ENCODE measurements around the gene KPNA1.

The KPNA1 gene

GRCh38 chr3:122415762-122416654 lies 98.7 kb downstream of the KPNA1 start, which contains the start of gene WDR5B:
WDR5B (minus strand) TSS chr3:122416062; CDS start chr3:122415528, 534 bp downstream.
- DNase-seq, result no peak

DNA sequence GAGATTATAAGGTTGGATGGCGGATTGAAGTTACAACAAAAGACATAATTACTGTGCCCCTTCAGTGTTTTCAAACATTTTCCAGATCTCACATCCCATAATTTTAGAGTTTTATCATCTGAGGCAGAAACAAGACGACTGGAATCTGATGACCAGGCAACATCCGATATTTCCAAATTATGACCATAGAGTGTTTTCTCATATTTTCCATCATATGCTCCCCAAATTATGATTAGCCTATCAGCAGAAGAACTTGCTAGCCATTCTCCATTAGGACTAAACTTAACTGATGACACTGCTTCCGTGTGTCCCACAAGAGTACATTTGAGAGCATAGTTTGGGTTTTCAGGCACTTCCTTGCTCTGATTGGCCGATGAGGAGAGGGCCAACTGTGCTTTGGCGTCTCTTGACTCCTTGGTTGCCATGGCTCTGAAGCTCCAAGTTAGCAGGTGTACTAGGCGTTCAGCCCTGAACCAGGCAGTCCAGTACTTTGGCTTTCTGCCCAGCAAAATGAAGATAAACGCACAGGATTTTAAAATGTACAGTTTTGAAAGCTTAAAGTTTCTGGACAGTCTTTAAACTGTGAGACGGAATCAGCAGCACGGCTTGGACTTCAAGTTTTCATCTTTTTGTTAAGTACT lies 99.5 kb downstream of the KPNA1 start:
- no peak for DNase-seq

- DNase-seq, result no peak
Observed at GRCh38 chr3:122414391-122414790, 100.3 kb downstream of the KPNA1 start.

GRCh38 chr3:122410639-122411038 lies 104.1 kb downstream of the KPNA1 start:
- no peak for DNase-seq

DNA sequence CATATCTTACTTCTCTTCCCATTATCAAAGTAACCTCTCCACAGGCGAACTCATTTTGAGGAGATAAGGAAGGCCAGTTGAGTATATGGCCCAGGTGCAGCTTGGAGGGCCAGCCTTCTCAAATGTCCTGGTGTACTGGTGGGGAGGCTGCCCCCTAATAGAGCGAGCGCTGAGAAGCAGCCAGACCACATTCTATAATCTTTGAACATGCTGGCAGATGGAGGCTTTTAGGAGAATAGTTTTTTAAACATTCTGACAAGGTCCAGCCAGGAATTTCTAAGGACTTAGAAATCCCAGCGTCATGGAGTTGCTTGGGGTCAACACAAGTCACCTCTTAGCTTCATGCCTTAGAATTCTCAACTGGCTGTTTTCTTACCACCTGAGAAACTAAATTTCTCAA lies 104.6 kb downstream of the KPNA1 start:
- no peak for DNase-seq

DNA sequence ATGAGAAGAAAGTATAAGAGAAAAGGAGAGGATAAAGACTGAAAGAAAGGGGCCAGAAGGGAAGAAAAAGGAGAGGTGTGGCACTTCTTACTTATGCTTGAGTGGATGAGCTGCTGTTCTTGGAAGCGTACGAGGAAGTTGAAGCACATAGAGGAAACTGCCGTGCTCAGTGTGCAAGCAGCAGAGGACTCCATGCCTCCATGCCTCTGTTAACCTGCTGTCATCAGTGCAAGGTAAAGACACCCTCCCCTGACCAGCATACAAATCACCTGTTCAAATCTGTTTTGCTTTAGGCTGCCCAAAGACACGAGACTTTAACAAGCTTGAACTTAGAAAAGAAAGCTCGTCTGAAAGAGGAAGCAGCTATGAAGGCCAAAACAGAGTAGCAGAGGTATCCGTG lies 105.3 kb downstream of the KPNA1 start:
- DNase-seq, result no peak

- no peak for DNase-seq
Observed at GRCh38 chr3:122407946-122408345, 106.8 kb downstream of the KPNA1 start.

DNA sequence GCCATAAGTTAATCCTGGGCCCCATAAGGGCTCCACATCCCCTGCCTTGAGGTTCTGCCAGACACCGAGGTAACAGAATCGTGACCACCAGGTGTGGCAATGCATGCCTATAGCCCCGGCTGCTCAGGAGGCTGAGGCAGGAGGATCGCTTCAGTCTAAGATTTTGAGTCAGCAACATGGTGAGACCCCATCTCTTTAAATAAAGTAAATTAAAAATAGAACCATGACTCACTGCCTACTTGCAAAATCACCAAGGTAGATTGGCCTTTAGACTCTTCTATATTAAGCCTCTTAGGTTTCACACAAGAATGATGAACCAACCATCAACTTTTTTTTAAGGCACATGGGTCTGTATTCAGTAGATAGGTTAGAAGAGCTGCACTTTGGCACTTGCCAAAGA lies 108.5 kb downstream of the KPNA1 start:
- DNase-seq, result no peak

- no peak for DNase-seq
Observed at GRCh38 chr3:122405015-122405414, 109.7 kb downstream of the KPNA1 start.

- DNase-seq, result no peak
Observed at GRCh38 chr3:122403489-122403888, 111.2 kb downstream of the KPNA1 start.

- DNase-seq, result no peak
Observed at GRCh38 chr3:122398920-122399319, 115.8 kb downstream of the KPNA1 start.

DNA sequence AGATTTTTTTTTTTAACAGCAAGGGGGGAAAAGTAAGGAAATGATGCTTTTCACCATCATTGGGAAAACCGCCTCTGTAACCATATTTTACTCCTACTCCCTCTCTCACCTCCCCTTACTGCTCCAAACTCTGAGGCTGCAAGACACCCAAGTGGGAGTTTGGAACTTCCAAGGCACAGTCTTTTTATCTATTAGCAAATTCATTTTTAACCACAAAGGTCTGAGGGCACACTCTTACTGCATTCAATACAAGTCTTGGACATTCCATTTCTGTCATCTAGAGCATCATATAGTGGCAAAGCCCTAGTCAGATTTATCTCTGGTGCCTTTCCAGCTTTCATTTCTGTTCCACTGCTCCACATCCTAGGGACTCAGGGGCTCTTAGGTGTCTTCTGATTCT lies 117.5 kb downstream of the KPNA1 start:
- peak in 1 of 56 donors; percentile 11 for DNase-seq

- no peak for DNase-seq
Observed at GRCh38 chr3:122396511-122396910, 118.2 kb downstream of the KPNA1 start.

DNA sequence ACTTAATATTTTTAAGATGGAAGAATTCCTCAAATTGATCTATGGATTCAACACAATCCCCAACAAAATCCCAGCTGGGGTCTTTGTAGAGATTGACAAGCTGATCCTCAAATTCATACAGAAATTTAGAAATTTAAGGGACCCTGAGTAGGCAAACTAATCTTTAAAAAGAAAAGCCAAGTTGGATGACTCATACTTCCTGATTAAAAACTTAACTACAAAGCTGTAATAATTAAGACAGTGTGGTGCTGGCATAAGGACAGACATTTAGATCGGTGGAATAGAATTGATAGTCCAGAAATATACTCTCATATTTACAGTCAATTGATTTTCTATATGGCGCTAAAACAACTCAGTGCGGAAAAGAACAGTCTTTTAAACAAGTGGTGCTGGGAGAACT lies 119.2 kb downstream of the KPNA1 start:
- DNase-seq, result no peak

DNA sequence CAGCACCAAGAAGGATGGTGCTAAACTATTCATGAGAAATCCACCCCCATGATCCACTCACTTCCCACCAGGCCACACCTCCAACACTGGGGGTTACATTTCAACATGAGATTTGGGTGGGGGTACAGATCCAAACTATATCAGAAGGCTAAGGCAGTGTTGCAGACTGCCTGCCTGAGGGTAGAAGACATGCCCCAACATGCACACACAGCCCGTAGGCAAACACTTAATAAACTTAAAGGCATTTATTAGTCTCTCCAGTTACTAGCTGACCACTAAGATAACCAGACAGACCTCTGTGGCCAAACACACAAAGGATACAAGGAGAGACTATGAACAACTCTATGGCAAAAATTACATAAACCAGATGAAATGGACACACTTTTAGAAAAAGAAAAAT lies 120.6 kb downstream of the KPNA1 start:
- DNase-seq, result no peak

- DNase-seq, result no peak
Observed at GRCh38 chr3:122392868-122393844, 121.6 kb downstream of the KPNA1 start.

GRCh38 chr3:122391681-122392446 lies 122.9 kb downstream of the KPNA1 start:
- no peak for DNase-seq

DNA sequence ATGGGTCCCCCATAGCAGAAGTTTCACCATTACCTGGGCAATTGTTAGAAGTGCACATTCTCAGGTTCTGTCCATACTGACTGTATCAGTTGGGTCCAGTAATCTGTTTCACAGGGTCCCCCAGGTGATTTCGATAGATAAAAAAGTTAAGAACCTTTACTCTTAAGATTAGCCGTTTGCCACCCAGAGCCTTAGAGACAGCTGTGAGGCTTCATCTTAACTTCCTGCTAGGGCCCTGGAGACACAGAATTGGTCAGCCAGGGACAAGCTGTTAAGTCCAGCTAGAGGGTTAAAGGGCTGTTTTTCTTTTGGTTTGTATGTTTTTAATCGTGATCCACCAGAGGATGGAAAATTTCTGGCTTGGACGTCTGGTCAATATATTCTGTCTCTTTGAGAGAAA lies 124.1 kb downstream of the KPNA1 start:
- DNase-seq, result no peak

GRCh38 chr3:122389892-122390291 lies 124.8 kb downstream of the KPNA1 start:
- no peak for DNase-seq

DNA sequence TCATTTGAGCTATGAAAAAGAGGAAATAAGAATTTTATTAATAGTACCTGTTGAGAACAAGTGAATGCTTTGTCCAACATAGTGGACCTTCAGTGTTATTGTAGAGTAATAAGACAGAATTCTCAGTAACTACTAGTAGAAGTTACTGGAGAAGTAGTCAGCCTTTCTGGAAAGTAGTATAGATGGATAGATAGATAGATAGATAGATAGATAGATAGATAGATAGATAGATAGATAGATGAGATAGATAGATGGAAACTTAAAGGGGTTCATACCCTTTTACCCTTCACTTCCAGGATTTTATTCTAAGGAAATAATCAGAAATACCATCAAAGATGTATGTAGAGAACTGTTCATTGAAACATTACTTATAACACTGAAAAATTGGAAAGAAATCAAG lies 125.5 kb downstream of the KPNA1 start:
- DNase-seq, result no peak

DNA sequence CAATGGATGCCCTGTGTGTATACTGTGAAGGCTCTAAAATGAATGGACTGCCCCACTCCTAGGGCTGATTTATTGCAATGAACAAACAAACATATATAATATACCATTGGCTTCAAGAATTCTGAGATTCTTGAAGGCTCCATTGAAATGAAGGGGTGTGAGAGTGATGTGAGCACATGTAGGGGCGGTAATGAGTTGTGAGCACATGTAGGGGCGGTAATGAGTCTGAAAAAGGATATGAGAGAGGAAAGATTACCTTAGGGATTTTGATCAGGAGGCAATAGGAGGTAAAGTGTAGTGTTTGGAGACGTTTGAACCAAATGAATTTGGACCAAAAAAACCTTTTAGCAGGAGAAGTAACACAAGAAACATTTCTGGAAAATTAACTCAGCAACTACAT lies 127.0 kb downstream of the KPNA1 start:
- DNase-seq, result no peak

Measured in nucleus accumbens (tissue), 56 donors.